GM19395 (cell line): ENCODE measurements around the gene HOTAIR.
A peak's percentile ranks its signal among the peaks of the same experiment; 100 is the strongest.

ENCODE experiments used
- ATAC-seq: cut with Tn5 transposase; IDR thresholded peaks from one replicate; pipeline ENCODE4 v1.9.1; 2021; ENCODE audit warnings: mild to moderate bottlenecking, moderate library complexity; ENCODE audit not compliant: unreplicated experiment

HOTAIR gene

GRCh38 chr12:54000116-54001114 lies 25.7 kb upstream of the HOTAIR start, which contains the start of gene HOXC9:
HOXC9 (plus strand) TSS chr12:54000161; CDS start chr12:54000189, 28 bp downstream.
- ATAC-seq = no peak

- ATAC-seq = no peak
Measured at GRCh38 chr12:53999559-54000115, 24.9 kb upstream of the HOTAIR start.

GRCh38 chr12:53998900-53999236 lies 24.1 kb upstream of the HOTAIR start:
- no peak for ATAC-seq

GRCh38 chr12:53998110-53998899 lies 23.6 kb upstream of the HOTAIR start:
- ATAC-seq = no peak

- ATAC-seq = no peak
Measured at GRCh38 chr12:53997204-53998109, 22.7 kb upstream of the HOTAIR start.

- no peak for ATAC-seq
Measured at GRCh38 chr12:53996240-53997203, 21.8 kb upstream of the HOTAIR start.

- ATAC-seq = no peak
Measured at GRCh38 chr12:53995378-53996239, 20.9 kb upstream of the HOTAIR start.

- ATAC-seq = no peak
Measured at GRCh38 chr12:53995002-53995377, 20.2 kb upstream of the HOTAIR start.

GRCh38 chr12:53994264-53995001 lies 19.7 kb upstream of the HOTAIR start:
- no peak for ATAC-seq

GRCh38 chr12:53994009-53994263 lies 19.2 kb upstream of the HOTAIR start:
- no peak for ATAC-seq

GRCh38 chr12:53993162-53994008 lies 18.6 kb upstream of the HOTAIR start:
- ATAC-seq = no peak

GRCh38 chr12:53992377-53992889 lies 17.7 kb upstream of the HOTAIR start:
- ATAC-seq = no peak

- no peak for ATAC-seq
Measured at GRCh38 chr12:53991077-53991460, 16.3 kb upstream of the HOTAIR start.

GRCh38 chr12:53990311-53991076 lies 15.7 kb upstream of the HOTAIR start:
- no peak for ATAC-seq

- ATAC-seq = peak; percentile 56
Measured at GRCh38 chr12:53989227-53990113, 14.7 kb upstream of the HOTAIR start.
